HG03442 (cell line): ENCODE measurements around the gene ADORA2A.

Experiments
- ATAC-seq: cut with Tn5 transposase; IDR thresholded peaks from one replicate; pipeline ENCODE4 v1.9.1; 2021; ENCODE audit warnings: mild to moderate bottlenecking, moderate library complexity; ENCODE audit not compliant: unreplicated experiment

ADORA2A gene

GRCh38 chr22:24431309-24432034 is 4.1 kb downstream of the ADORA2A start:
- no peak for ATAC-seq

DNA sequence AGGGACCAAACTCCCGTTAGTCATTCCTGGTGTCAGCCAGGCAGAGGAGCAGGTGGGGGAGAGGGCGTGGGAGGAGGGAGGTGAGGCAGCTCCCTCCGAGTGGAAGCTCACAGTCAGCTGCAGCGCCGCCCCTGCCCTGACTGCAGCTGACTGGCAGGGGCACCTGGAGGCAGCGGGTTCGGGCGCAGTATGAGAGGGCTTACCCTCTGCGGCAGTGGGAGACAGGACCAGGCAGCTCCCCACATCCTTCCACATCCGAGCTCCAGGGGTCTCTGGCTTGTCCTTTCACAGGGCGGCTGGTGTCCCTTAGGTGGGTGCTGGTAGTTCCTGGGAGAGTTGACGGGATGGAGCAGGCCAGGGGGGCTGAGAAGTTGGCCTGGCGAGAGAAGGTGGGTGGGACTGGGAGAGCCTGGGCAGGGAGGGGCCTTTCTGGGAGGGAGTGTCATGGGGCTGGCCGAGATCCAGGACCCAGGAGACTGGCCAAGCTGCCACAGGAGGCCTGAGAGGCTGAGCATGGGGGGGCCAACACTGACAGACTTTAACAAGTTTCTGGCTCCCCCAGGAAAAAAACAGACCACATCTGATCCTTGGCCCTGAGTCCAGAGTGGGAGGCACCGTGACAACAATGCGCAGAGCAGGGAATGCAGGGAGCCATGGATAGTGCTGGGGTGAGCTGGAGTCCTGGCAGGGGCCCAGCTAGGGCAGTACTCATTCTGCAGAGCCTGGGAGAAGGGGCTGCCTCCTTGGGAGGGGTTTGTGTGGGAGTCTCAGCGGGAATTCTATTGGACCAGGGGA is 4.9 kb downstream of the ADORA2A start:
- ATAC-seq, result no peak

DNA sequence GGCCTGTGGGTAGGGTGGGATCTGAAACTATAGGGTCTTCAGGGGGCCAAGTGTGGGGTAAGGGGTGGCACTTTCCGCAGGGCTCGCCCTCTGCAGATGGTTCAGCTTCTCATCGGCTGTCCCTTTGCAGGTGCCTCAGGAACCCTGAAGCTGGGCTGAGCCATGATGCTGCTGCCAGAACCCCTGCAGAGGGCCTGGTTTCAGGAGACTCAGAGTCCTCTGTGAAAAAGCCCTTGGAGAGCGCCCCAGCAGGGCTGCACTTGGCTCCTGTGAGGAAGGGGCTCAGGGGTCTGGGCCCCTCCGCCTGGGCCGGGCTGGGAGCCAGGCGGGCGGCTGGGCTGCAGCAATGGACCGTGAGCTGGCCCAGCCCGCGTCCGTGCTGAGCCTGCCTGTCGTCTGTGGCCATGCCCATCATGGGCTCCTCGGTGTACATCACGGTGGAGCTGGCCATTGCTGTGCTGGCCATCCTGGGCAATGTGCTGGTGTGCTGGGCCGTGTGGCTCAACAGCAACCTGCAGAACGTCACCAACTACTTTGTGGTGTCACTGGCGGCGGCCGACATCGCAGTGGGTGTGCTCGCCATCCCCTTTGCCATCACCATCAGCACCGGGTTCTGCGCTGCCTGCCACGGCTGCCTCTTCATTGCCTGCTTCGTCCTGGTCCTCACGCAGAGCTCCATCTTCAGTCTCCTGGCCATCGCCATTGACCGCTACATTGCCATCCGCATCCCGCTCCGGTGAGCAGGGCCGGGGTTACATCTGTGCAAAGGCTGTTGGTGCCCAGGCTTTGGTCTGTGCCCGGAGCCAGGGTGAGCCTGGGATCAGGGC is 5.8 kb downstream of the ADORA2A start:
- ATAC-seq, result no peak

DNA sequence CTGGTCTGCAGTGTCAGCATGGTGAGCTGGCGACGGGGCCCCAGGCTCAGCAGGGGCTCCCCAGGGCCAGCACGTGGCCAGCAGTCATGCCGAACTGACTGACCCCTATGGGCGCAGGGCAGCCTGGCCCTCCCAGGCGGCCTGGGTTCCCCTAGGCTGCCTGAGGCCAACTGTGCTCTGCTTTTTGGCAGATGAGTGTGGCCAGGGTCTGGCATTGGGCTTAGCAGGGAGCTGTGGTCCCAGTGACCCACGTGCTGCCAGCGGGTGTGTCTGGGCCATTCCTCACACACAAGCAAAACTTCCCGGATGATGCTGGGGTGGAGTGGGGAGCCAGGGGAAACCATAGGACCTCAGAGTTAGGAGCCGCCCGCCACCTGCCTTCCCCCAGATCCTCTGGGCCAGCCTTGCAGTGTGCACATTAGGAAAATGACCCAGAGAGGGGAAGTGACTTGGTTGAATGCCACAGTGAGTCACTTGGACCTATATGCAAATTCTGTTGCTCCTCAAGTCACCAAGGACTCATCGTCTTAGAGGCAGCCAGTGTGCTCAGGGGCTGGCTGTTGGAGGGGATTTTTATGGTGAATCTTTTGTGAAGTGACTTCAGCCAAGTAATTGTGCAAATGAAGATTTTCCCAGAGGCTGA is 6.5 kb downstream of the ADORA2A start:
- peak; percentile 66 for ATAC-seq

DNA sequence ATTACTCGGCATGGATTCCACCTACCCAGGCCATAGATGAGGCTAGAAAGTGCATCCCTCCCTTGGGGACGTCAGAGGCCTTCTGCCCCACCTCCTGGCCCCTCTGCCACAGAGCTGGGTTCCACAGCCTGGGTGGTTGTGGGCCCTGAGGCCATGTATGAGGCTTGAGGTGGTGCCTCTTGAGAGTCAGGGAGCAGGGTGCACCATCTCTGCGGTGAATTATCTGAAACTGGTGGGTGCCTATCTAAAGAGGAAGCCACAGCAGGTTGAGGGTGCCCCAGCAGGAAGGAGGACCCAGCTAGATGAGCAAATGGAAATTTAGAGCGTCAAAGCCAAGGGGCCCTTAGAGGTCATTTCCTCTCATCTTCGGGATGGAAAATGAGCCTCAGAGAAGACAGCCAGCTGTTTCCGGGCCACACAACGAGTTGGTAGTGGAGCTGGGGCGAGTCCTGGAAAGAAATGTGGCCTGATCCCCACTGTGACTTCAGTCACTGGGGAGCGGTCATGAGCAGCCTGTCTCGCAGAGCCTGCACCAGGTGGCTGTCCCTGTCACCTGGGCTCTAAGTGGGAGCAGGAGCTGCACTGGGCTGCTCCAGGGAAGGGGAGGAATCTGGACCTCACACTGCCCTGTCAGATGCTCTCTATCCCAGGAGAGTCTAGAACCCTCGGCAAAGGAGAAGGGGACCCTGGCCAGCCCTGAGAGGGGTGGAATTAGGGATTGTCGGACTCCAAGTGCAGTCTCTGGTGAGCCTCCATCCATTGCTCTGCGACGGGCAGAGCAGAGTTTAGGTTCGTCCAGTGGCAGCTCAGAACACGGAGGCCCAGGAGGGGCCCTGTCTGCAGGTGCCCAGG is 7.3 kb downstream of the ADORA2A start:
- peak; percentile 45 for ATAC-seq

- no peak for ATAC-seq
Observed at GRCh38 chr22:24435323-24435645, 7.9 kb downstream of the ADORA2A start.

DNA sequence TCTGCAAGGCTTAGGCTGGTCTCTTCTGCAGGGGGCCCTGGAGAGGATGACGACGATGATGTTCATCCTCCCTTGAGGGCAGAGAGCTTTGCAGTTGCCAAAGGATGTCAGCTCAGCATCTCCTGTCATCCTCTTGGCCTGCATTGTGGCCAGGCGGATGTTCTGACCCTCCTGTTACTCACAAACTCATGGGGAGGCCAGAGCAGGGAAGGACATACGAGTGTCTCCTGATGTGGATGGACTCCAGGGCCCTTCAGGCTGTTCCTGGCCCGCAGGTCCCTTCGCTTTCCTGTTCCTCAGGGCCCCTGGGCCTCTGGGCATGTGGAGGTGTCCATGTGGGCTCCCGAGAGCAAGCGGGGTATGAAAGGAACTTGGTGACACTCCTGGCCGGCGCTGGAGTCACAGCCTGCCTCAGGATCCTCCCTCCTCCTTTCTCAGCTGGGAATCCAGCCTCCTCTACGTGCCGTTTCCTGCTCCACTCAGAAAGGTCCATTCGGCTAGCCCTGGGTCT is 8.5 kb downstream of the ADORA2A start:
- ATAC-seq, result no peak

GRCh38 chr22:24436553-24436952 is 9.2 kb downstream of the ADORA2A start:
- no peak for ATAC-seq

DNA sequence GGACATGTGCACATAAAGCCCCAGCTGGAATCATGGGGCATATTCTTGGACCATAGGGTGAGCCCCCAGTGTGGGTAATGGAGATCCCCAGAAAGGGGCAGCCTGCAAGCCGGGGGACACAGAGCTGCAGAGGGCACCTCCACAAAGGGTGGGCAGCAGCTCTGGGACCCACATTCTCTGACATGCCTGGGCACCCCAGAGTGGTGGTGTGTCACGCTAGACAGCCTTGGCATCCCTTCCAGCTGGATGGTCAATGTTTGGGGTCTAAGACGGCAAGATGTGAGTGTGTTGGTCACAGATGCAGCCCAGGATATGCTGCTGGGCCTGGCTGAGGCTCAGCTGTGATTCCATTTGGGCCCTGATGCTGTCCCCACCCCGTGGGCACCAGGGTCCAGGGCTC is 9.7 kb downstream of the ADORA2A start:
- no peak for ATAC-seq

- no peak for ATAC-seq
Observed at GRCh38 chr22:24437741-24438328, 10.4 kb downstream of the ADORA2A start.

GRCh38 chr22:24440270-24440717 is 12.9 kb downstream of the ADORA2A start:
- ATAC-seq, result no peak

DNA sequence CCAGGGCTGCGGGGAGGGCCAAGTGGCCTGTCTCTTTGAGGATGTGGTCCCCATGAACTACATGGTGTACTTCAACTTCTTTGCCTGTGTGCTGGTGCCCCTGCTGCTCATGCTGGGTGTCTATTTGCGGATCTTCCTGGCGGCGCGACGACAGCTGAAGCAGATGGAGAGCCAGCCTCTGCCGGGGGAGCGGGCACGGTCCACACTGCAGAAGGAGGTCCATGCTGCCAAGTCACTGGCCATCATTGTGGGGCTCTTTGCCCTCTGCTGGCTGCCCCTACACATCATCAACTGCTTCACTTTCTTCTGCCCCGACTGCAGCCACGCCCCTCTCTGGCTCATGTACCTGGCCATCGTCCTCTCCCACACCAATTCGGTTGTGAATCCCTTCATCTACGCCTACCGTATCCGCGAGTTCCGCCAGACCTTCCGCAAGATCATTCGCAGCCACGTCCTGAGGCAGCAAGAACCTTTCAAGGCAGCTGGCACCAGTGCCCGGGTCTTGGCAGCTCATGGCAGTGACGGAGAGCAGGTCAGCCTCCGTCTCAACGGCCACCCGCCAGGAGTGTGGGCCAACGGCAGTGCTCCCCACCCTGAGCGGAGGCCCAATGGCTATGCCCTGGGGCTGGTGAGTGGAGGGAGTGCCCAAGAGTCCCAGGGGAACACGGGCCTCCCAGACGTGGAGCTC is 13.5 kb downstream of the ADORA2A start:
- ATAC-seq, result no peak

GRCh38 chr22:24441406-24442351 is 14.3 kb downstream of the ADORA2A start:
- ATAC-seq, result no peak

DNA sequence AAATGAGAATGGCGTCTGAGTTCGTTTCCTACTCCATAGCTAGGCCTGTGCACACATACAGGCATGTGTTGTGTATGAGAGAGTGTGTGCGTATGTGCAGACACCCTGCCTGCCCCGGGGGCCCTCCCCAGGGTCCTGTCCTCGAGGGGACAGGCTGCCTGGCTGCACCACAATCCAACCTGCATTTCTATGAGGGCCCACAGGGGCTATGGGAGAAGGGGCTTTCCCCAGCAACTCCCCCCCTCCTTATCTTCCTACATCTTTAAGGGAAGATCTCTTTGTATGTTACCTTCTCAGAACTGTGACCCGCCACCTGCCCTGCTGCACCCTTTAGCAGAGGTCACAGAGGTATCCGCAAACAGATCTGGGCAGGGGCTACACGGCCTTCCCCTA is 14.9 kb downstream of the ADORA2A start:
- no peak for ATAC-seq

GRCh38 chr22:24443668-24444067 is 16.3 kb downstream of the ADORA2A start:
- ATAC-seq, result no peak

DNA sequence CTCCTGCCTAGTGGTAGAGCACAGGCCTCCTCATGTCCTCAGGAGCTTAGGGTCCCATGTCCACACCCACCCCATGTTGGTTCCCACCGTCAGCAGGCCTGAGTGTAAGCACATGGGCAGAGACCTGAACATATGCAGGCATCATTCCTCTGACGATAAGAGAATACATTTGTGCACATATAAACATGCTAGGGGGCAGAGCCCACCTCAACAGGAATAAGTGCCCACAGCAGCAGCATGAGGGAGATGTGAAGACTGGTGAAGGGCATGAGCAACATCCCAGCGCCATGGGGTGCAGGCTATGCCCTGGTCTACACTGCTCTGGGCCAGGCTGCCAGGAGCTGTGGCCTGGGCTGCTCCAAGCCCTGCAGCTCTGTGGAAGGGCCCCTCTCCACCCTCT is 16.9 kb downstream of the ADORA2A start:
- ATAC-seq, result no peak

DNA sequence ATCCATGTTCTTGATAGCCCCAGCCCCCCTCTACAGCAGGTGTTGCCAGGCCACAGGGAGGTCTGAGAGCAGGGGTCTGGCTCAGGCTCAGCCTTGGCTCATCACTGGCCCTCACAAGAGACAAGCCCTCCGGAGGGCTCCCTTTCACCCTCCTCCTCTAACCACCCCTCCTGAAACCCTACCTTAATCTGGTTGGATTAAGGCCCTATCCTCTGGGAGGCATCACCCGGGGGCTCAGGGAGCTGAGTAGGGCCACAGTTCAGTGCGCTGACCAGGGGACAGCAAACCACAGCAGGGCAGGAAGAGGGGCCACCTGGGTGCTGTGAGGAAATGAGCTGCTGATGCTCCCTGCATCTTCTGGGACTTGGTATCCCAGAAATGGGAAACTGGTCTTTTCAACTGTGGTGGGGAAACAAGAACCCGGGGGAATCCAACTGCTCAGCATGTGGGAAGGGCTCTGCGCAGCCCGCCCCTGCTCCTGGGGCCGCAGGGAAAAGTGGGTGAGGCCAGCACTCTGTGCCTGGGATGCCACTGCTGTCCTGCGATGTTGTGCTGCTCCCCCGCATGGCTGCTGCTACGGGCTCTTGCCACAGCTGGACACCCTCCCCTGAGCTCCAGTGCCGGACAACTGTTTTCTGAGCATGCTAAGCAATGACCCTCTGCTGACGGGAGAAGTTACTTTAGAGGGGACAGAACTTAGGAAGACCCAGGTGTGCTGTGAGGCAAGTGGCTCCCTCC is 17.5 kb downstream of the ADORA2A start:
- ATAC-seq, result no peak
